NB4 (cell line): ENCODE measurements around the gene MICAL3.

Experiments used
- CTCF ChIP-seq: IDR thresholded peaks from one replicate; pipeline ENCODE4 v1.5.1; 2012; ENCODE audit warnings: low read depth, low read length
- POLR2A ChIP-seq: IDR thresholded peaks from 2 replicates; pipeline ENCODE4 v1.6.1; 2011; ENCODE audit warnings: mild to moderate bottlenecking; ENCODE audit not compliant: insufficient read length; ENCODE audit errors: extremely low read depth

DNA sequence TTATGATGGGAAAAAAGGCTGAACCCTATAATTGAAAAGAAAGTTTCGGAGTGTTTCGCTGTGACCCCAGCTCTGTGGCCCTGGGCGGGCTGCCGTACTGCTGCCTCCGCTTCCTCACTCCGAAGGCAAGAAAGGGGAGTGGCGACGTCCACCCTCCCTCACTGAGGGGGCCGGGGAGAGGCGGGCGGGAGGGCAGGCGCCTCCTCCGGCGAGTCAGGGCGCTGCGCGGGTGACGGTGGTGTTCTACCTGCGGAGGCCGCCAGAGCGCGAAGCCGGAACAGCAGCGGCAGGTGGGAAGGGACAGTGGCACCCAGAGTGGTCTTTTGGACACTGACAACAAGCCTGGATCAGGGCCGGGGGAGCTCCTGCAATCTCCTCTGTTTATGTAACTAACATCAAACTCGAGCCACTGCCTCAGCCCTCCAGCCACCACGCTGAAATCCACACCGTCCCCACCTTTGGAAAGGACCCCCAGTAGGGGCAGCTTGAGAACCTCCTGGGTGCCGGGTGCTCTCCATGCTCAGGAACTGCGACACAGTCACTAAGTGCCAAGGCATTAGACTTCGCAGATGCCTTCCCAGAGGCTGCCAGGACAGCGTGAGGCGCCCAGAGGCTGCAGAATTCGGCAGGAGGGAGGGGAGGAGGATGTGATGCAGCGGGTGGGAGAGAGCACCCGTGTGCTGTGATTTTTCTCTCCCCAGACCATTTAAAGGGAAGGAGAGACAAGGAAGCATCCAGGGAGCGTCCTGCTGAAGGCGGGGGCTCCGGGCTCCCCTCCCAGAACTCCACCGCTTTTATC, 275.6 kb downstream of the MICAL3 start:
- TF ChIP-seq CTCF (no peak), POLR2A (no peak)
